ENCODE measurements around the gene AATF.

DNA sequence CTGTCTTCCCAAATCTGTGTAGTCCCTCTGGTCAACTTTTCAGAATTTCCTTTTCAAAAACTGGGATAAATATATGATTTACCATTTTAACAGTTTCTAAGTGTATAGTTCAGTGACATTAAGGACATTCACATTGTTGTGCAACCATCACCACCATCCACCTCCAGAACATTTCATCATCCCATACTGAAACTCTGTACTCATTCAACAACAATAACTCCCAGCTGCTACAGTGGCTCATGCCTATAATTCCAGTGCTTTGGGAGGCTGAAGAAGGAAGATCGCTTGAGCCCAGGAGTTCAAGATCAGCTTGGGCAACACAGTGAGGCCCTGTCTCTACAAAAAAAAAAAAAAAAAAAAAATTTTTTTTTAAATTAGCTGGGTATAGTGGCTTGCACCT, 131.0 kb downstream of the AATF start:
- TF ChIP-seq CTBP1 (IDR thresholded peaks at IDR 0.05; ENCODE audit: borderline replicate concordance) (no peak), FOXK2 (IDR thresholded peaks at IDR 0.05) (no peak), ELF4 (IDR thresholded peaks at IDR 0.05) (no peak), LEF1 (IDR thresholded peaks at IDR 0.05; ENCODE audit: borderline replicate concordance) (no peak), FOXM1 (IDR thresholded peaks at IDR 0.05; ENCODE audit: borderline replicate concordance) (no peak), PKNOX1 (IDR thresholded peaks at IDR 0.05) (no peak)
